ENCODE results near the gene ANAPC15.

Gene ANAPC15

GRCh38 chr11:72123117-72123653 is 10.7 kb upstream of the ANAPC15 start:
- DNase-seq = peak; percentile 36

- no peak for DNase-seq
Measured at GRCh38 chr11:72122607-72123006, 10.1 kb upstream of the ANAPC15 start.

- no peak for DNase-seq
Measured at GRCh38 chr11:72120930-72121329, 8.4 kb upstream of the ANAPC15 start.

- DNase-seq = no peak
Measured at GRCh38 chr11:72119198-72119597, 6.7 kb upstream of the ANAPC15 start.

GRCh38 chr11:72116019-72116755 is 3.7 kb upstream of the ANAPC15 start:
- no peak for DNase-seq

- DNase-seq = no peak
Measured at GRCh38 chr11:72114570-72114969, 2.1 kb upstream of the ANAPC15 start.

- no peak for DNase-seq
Measured at GRCh38 chr11:72112978-72113808, 698 bp upstream of the ANAPC15 start.

- DNase-seq = no peak
Measured at GRCh38 chr11:72111300-72112142, 974 bp downstream of the ANAPC15 start.

GRCh38 chr11:72105888-72106287 is 6.6 kb downstream of the ANAPC15 start, which contains the start of gene TOMT:
Gene TOMT, plus strand, starts transcription at chr11:72105924. Its CDS starts 28 bp downstream, at chr11:72105952.
- no peak for DNase-seq

- no peak for DNase-seq
Measured at GRCh38 chr11:72103754-72104167, 8.7 kb downstream of the ANAPC15 start.

GRCh38 chr11:72102946-72103753 is 9.3 kb downstream of the ANAPC15 start, which contains the start of gene LAMTOR1:
Gene LAMTOR1, minus strand, starts transcription at chr11:72103297. Its CDS starts 73 bp downstream, at chr11:72103224.
- DNase-seq = peak; percentile 99

GRCh38 chr11:72102631-72102945 is 9.9 kb downstream of the ANAPC15 start:
- DNase-seq = no peak

- DNase-seq = no peak
Measured at GRCh38 chr11:72102162-72102561, 10.3 kb downstream of the ANAPC15 start.

GRCh38 chr11:72100462-72100861 is 12.0 kb downstream of the ANAPC15 start:
- DNase-seq = no peak

GRCh38 chr11:72100009-72100408 is 12.5 kb downstream of the ANAPC15 start:
- no peak for DNase-seq

- DNase-seq = no peak
Measured at GRCh38 chr11:72098741-72099140, 13.8 kb downstream of the ANAPC15 start.

- peak; percentile 61 for DNase-seq
Measured at GRCh38 chr11:72091292-72091691, 21.2 kb downstream of the ANAPC15 start.

- DNase-seq = no peak
Measured at GRCh38 chr11:72088076-72088808, 24.3 kb downstream of the ANAPC15 start.

GRCh38 chr11:72085621-72086351 is 26.7 kb downstream of the ANAPC15 start:
- DNase-seq = no peak

- no peak for DNase-seq
Measured at GRCh38 chr11:72084965-72085364, 27.5 kb downstream of the ANAPC15 start.

GRCh38 chr11:72084076-72084475 is 28.4 kb downstream of the ANAPC15 start:
- no peak for DNase-seq
